Activated naive CD4-positive, alpha-beta T cell treated with anti-CD3 and anti-CD28 coated beads, Interleukin-2, amount 50 U/mL, for 72 hours (primary cell): Measurements from ENCODE around the gene ACTRT2. TPM values are rescaled to one million over a fixed set of nuclear protein-coding genes. Genes with fewer than 3 reads are reported as not detected.
A peak's percentile ranks its signal among the peaks of the same experiment; 100 is the strongest.

Source experiments
- ATAC-seq, 2 donors: fragments of 150-1000 bp; cut with Tn5 transposase; 2 replicates each; pipeline ENCODE4 v1.10.0; 2021; ENCODE audit warnings: mild to moderate bottlenecking in 2 of 2, moderate library complexity in 2 of 2
- DNase-seq, 2 donors: peaks; one replicate each; pipeline ENCODE4 v3.0.0; 2021 to 2022; ENCODE audit warnings: low spot score in 2 of 2
- H3K27ac Mint-ChIP-seq, 2 donors: one replicate each; pipeline ENCODE4 v1.8.0; 2022; ENCODE audit warnings: mild to moderate bottlenecking in 2 of 2, mixed read lengths in 2 of 2
- H3K36me3 Mint-ChIP-seq, 2 donors: one replicate each; pipeline ENCODE4 v1.8.0; 2022; ENCODE audit warnings: mixed read lengths in 2 of 2
- H3K9me3 Mint-ChIP-seq, 2 donors: one replicate each; pipeline ENCODE4 v1.8.0; 2022; ENCODE audit warnings: mixed read lengths in 2 of 2
- total RNA-seq, 2 donors: library from RNA; stranded (reverse); gene quantifications; one replicate each; pipeline ENCODE4 v1.2.3, GENCODE V29; 2022

ACTRT2 gene
- total RNA-seq, 2 donors from 2014 or later: not detected

GRCh38 chr1:2981388-2981787, 39.9 kb upstream of the ACTRT2 start:
- Mint-ChIP-seq H3K36me3 (no peaks in the 10 kb centered on the region), H3K9me3 (peaks cover 4 to 5% of the 10 kb centered on the region in 2 donors), H3K27ac (no peak overlapping the region)
- peak in 1 of 2 donors; percentile 11 for DNase-seq
- ATAC-seq: no peak

GRCh38 chr1:2981981-2982614, 39.2 kb upstream of the ACTRT2 start:
- H3K9me3 Mint-ChIP-seq: peaks cover 4 to 6% of the 10 kb centered on the region in 2 donors
- no peak for ATAC-seq
- H3K27ac Mint-ChIP-seq: no peak overlapping the region
- DNase-seq: peak in 1 of 2 donors; percentile 39
- H3K36me3 Mint-ChIP-seq: no peaks in the 10 kb centered on the region

GRCh38 chr1:2982615-2983318, 38.5 kb upstream of the ACTRT2 start:
- no peak overlapping the region for H3K27ac Mint-ChIP-seq
- DNase-seq (peak in 1 of 2 donors; percentile 42), ATAC-seq (no peak)
- H3K36me3 Mint-ChIP-seq: no peaks in the 10 kb centered on the region
- H3K9me3 Mint-ChIP-seq: peaks cover 4 to 6% of the 10 kb centered on the region in 2 donors

GRCh38 chr1:2983319-2983705, 38.0 kb upstream of the ACTRT2 start:
- H3K27ac Mint-ChIP-seq: no peak overlapping the region
- ATAC-seq (no peak), DNase-seq (peak in 1 of 2 donors; percentile 37)
- peaks cover 4 to 6% of the 10 kb centered on the region in 2 donors for H3K9me3 Mint-ChIP-seq
- H3K36me3 Mint-ChIP-seq: no peaks in the 10 kb centered on the region

- DNase-seq (peak in 1 of 2 donors; percentile 7), ATAC-seq (no peak)
- Mint-ChIP-seq H3K27ac (no peak overlapping the region), H3K36me3 (no peaks in the 10 kb centered on the region), H3K9me3 (peaks cover 4 to 6% of the 10 kb centered on the region in 2 donors)
These were observed 37.4 kb upstream of the ACTRT2 start for GRCh38 chr1:2983706-2984398.

- DNase-seq (peak in 1 of 2 donors; percentile 48), ATAC-seq (no peak)
- Mint-ChIP-seq H3K27ac (no peak overlapping the region), H3K36me3 (no peaks in the 10 kb centered on the region), H3K9me3 (peaks cover 4 to 6% of the 10 kb centered on the region in 2 donors)
These were observed 36.7 kb upstream of the ACTRT2 start for GRCh38 chr1:2984399-2985061.

- ATAC-seq (no peak), DNase-seq (peak in 1 of 2 donors; percentile 40)
- H3K36me3 Mint-ChIP-seq: no peaks in the 10 kb centered on the region
- peaks cover 4 to 6% of the 10 kb centered on the region in 2 donors for H3K9me3 Mint-ChIP-seq
- H3K27ac Mint-ChIP-seq: no peak overlapping the region
These were observed 36.2 kb upstream of the ACTRT2 start for GRCh38 chr1:2985067-2985561.

GRCh38 chr1:2985694-2986548, 35.3 kb upstream of the ACTRT2 start:
- H3K27ac Mint-ChIP-seq: no peak overlapping the region
- H3K36me3 Mint-ChIP-seq: no peaks in the 10 kb centered on the region
- DNase-seq (no peak), ATAC-seq (no peak)
- H3K9me3 Mint-ChIP-seq: peaks cover 4 to 6% of the 10 kb centered on the region in 2 donors

GRCh38 chr1:2986549-2987305, 34.5 kb upstream of the ACTRT2 start:
- peaks cover 4 to 6% of the 10 kb centered on the region in 2 donors for H3K9me3 Mint-ChIP-seq
- DNase-seq (peak in 1 of 2 donors; percentile 9), ATAC-seq (no peak)
- H3K36me3 Mint-ChIP-seq: no peaks in the 10 kb centered on the region
- no peak overlapping the region for H3K27ac Mint-ChIP-seq

- DNase-seq: peak in 1 of 2 donors; percentile 30
- H3K9me3 Mint-ChIP-seq: peaks cover 4 to 6% of the 10 kb centered on the region in 2 donors
- peaks cover 0 to 4% of the 10 kb centered on the region in 2 donors for H3K36me3 Mint-ChIP-seq
- ATAC-seq: no peak
- H3K27ac Mint-ChIP-seq: no peak overlapping the region
These were observed 33.5 kb upstream of the ACTRT2 start for GRCh38 chr1:2987773-2988172.

GRCh38 chr1:2988256-2988655, 33.0 kb upstream of the ACTRT2 start:
- ATAC-seq: no peak
- Mint-ChIP-seq H3K9me3 (peaks cover 4 to 6% of the 10 kb centered on the region in 2 donors), H3K27ac (no peak overlapping the region), H3K36me3 (peaks cover 0 to 5% of the 10 kb centered on the region in 2 donors)
- peak in 1 of 2 donors; percentile 26 for DNase-seq

GRCh38 chr1:2989185-2989584, 32.1 kb upstream of the ACTRT2 start:
- DNase-seq (no peak), ATAC-seq (no peak)
- Mint-ChIP-seq H3K36me3 (peaks cover 0 to 12% of the 10 kb centered on the region in 2 donors), H3K9me3 (peaks cover 9 to 11% of the 10 kb centered on the region in 2 donors), H3K27ac (peak overlapping the region in 1 of 2 donors; percentile 40)

GRCh38 chr1:2989976-2990375, 31.3 kb upstream of the ACTRT2 start:
- ATAC-seq (no peak), DNase-seq (no peak)
- no peak overlapping the region for H3K27ac Mint-ChIP-seq
- peaks cover 0 to 16% of the 10 kb centered on the region in 2 donors for H3K36me3 Mint-ChIP-seq
- peaks cover 12 to 15% of the 10 kb centered on the region in 2 donors for H3K9me3 Mint-ChIP-seq

GRCh38 chr1:2990376-2991115, 30.7 kb upstream of the ACTRT2 start:
- peaks cover 0 to 16% of the 10 kb centered on the region in 2 donors for H3K36me3 Mint-ChIP-seq
- H3K9me3 Mint-ChIP-seq: peaks cover 12 to 15% of the 10 kb centered on the region in 2 donors
- no peak overlapping the region for H3K27ac Mint-ChIP-seq
- no peak for ATAC-seq
- DNase-seq: no peak
